GM23338 (cell line): ENCODE results near the gene WTIP. TPM values are rescaled to one million over a fixed set of nuclear protein-coding genes. Genes with fewer than 3 reads are reported as not detected.

Experiments
- ATAC-seq: fragments of 200-7000 bp; cut with Tn5 transposase; 3 replicates; pipeline ENCODE4 v1.9.1; 2020
- DNase-seq: peaks from one replicate; pipeline ENCODE4 v3.0.0-alpha.2; 2015; ENCODE audit warnings: low spot score
- H2AFZ ChIP-seq: fragments of 200-600 bp; sonication (generic); 2 replicates; pipeline ENCODE4 v1.8.0; 2016; ENCODE audit warnings: antibody characterized with exemption, mild to moderate bottlenecking, moderate library complexity
- H3F3A ChIP-seq: fragments of 200-600 bp; sonication (generic); replicated peaks from 2 replicates; pipeline ENCODE4 v1.8.0; 2017; ENCODE audit warnings: antibody characterized with exemption, mixed run types, low read depth
- H3K27ac ChIP-seq: fragments of 200-600 bp; sonication (generic); 2 replicates; pipeline ENCODE4 v1.6.1; 2016; ENCODE audit warnings: low read depth
- H3K27me3 ChIP-seq: fragments of 200-600 bp; sonication (generic); 2 replicates; pipeline ENCODE4 v1.8.0; 2016; ENCODE audit warnings: mild to moderate bottlenecking, mixed run types, moderate library complexity; ENCODE audit not compliant: insufficient read depth
- H3K36me3 ChIP-seq: fragments of 200-600 bp; sonication (generic); 2 replicates; pipeline ENCODE4 v1.8.0; 2016; ENCODE audit warnings: mild to moderate bottlenecking; ENCODE audit not compliant: insufficient read depth
- H3K4me1 ChIP-seq: fragments of 200-600 bp; sonication (generic); 2 replicates; pipeline ENCODE4 v1.8.0; 2016; ENCODE audit warnings: mild to moderate bottlenecking, moderate library complexity; ENCODE audit not compliant: insufficient read depth
- H3K4me2 ChIP-seq: fragments of 200-600 bp; sonication (generic); 2 replicates; pipeline ENCODE4 v1.7.1; 2017; ENCODE audit warnings: mixed run types
- H3K4me3 ChIP-seq: fragments of 200-600 bp; sonication (generic); 2 replicates; pipeline ENCODE4 v1.6.1; 2016; ENCODE audit warnings: mixed run types
- H3K79me2 ChIP-seq: fragments of 200-600 bp; sonication (generic); replicated peaks from 2 replicates; pipeline ENCODE4 v1.8.0; 2017; ENCODE audit warnings: mild to moderate bottlenecking; ENCODE audit not compliant: insufficient read depth
- H3K9me2 ChIP-seq: fragments of 200-600 bp; sonication (generic); 2 replicates; pipeline ENCODE4 v1.8.0; 2017; ENCODE audit not compliant: insufficient read depth
- H4K20me1 ChIP-seq: fragments of 200-600 bp; sonication (generic); replicated peaks from 2 replicates; pipeline ENCODE4 v1.8.0; 2017; ENCODE audit warnings: mild to moderate bottlenecking; ENCODE audit not compliant: insufficient read depth
- H3K27ac Mint-ChIP-seq: 2 replicates; pipeline ENCODE4 v1.8.0; 2020; ENCODE audit warnings: inconsistent platforms, mild to moderate bottlenecking, moderate library complexity, mixed read lengths
- H3K27me3 Mint-ChIP-seq: 3 replicates; pipeline ENCODE4 v1.8.0; 2022; ENCODE audit warnings: low read depth, mild to moderate bottlenecking, moderate library complexity, mixed read lengths, inconsistent platforms; ENCODE audit not compliant: insufficient read depth, poor library complexity
- H3K36me3 Mint-ChIP-seq: 3 replicates; pipeline ENCODE4 v1.8.0; 2021; ENCODE audit warnings: low read depth, mild to moderate bottlenecking, inconsistent platforms, moderate library complexity, mixed read lengths
- H3K4me1 Mint-ChIP-seq: 3 replicates; pipeline ENCODE4 v1.8.0; 2020; ENCODE audit warnings: mild to moderate bottlenecking, inconsistent platforms, mixed read lengths
- H3K4me3 Mint-ChIP-seq: 3 replicates; pipeline ENCODE4 v1.8.0; 2021; ENCODE audit warnings: moderate library complexity, mild to moderate bottlenecking, inconsistent platforms, mixed read lengths
- H3K9me3 Mint-ChIP-seq: 3 replicates; pipeline ENCODE4 v1.8.0; 2020; ENCODE audit warnings: moderate library complexity, mild to moderate bottlenecking, inconsistent platforms, mixed read lengths
- CREB1 ChIP-seq: fragments of 250-450 bp; sonication (Bioruptor Pico); IDR thresholded peaks from 2 replicates; pipeline ENCODE4 v1.5.0; 2020; ENCODE audit warnings: low read depth, mild to moderate bottlenecking, moderate library complexity
- EZH2 ChIP-seq: fragments of 200-600 bp; sonication (generic); IDR thresholded peaks from one replicate; pipeline ENCODE4 v1.8.0; 2017; ENCODE audit warnings: antibody characterized with exemption, mild to moderate bottlenecking, low read depth; ENCODE audit not compliant: unreplicated experiment
- EZH2phosphoT487 ChIP-seq: fragments of 200-600 bp; sonication (generic); IDR thresholded peaks from one replicate; pipeline ENCODE4 v1.8.1; 2018; ENCODE audit warnings: antibody characterized with exemption; ENCODE audit not compliant: unreplicated experiment
- JUNB ChIP-seq: IDR thresholded peaks from one replicate; pipeline ENCODE4 v1.6.1; 2016; ENCODE audit warnings: antibody characterized with exemption; ENCODE audit not compliant: unreplicated experiment
- NANOG ChIP-seq: IDR thresholded peaks from 2 replicates; pipeline ENCODE4 v1.6.1; 2016; ENCODE audit warnings: antibody characterized with exemption, borderline replicate concordance
- POLR2AphosphoS5 ChIP-seq: IDR thresholded peaks from 2 replicates; pipeline ENCODE4 v1.6.1; 2016; ENCODE audit warnings: antibody characterized with exemption, low read depth
- REST ChIP-seq: IDR thresholded peaks from one replicate; pipeline ENCODE4 v1.6.1; 2018; ENCODE audit warnings: antibody characterized with exemption; ENCODE audit not compliant: unreplicated experiment
- STAT1 ChIP-seq: IDR thresholded peaks from one replicate; pipeline ENCODE4 v1.6.1; 2016; ENCODE audit warnings: antibody characterized with exemption; ENCODE audit not compliant: unreplicated experiment
- ZNF114 ChIP-seq: fragments of 250-450 bp; sonication (Bioruptor Pico); IDR thresholded peaks from 2 replicates; pipeline ENCODE4 v1.5.0; 2020; ENCODE audit warnings: mild to moderate bottlenecking, moderate library complexity
- ZNF331 ChIP-seq: fragments of 250-450 bp; sonication (Bioruptor Pico); IDR thresholded peaks from 2 replicates; pipeline ENCODE4 v1.5.0; 2020; ENCODE audit warnings: low read depth, mild to moderate bottlenecking, moderate library complexity
- ZNF462 ChIP-seq: fragments of 250-450 bp; sonication (Bioruptor Pico); IDR thresholded peaks from 2 replicates; pipeline ENCODE4 v1.5.0; 2020; ENCODE audit warnings: mild to moderate bottlenecking, moderate library complexity
- polyA plus RNA-seq: library from polyadenylated mRNA; unstranded; fragments of >200 nt; fragmentation: Nextera tagmentation; extraction: Ambion mirVana; gene quantifications from 2 replicates; pipeline ENCODE4 v1.2.1, GENCODE V29; 2016
- total RNA-seq: library from RNA; depleted of rRNA; stranded (reverse); fragments of >200 nt; shearing (Covaris generic); gene quantifications from 2 replicates; pipeline ENCODE4 v1.2.3, GENCODE V29; 2014
- TF ChIP-seq, protein P1 (sequence below): IDR thresholded peaks from 2 replicates; pipeline ENCODE4 v1.6.1; 2016; ENCODE audit warnings: antibody characterized with exemption
- TF ChIP-seq, protein P2 (sequence below), 2 experiments: fragments of 200-600 bp in 1 of 2; sonication (generic) in 1 of 2; conservative IDR thresholded peaks; 2 replicates each; pipeline versions ENCODE4 v1.5.1 to v1.6.1; 2016 to 2017; ENCODE audit warnings: antibody characterized with exemption in 2 of 2, low read depth in 2 of 2, mild to moderate bottlenecking in 2 of 2, moderate library complexity in 1 of 2

The WTIP gene
- total and polyA plus RNA-seq, 2 experiments from 2014 or later, result 0.47 to 8.9 TPM

- H3K4me1 Mint-ChIP-seq, result peaks cover 13% of the 10 kb centered on the region; the same call in 2 of the 3 replicates
- no peaks in the 10 kb centered on the region for H3K9me3 Mint-ChIP-seq
- H3K27ac Mint-ChIP-seq, result peak overlapping the region; percentile 49
- peaks cover 75% of the 10 kb centered on the region for H3K36me3 ChIP-seq
- no peak overlapping the region for H3K4me2 ChIP-seq
- TF ChIP-seq EZH2phosphoT487 (no peak), ZNF114 (CRISPR knock-in tag) (no peak), NANOG (no peak), ZNF331 (no peak), REST (no peak), JUNB (no peak), POLR2AphosphoS5 (no peak), CREB1 (CRISPR knock-in tag) (no peak), STAT1 (no peak), ZNF462 (no peak), EZH2 (no peak)
- TF ChIP-seq, protein P1, sequence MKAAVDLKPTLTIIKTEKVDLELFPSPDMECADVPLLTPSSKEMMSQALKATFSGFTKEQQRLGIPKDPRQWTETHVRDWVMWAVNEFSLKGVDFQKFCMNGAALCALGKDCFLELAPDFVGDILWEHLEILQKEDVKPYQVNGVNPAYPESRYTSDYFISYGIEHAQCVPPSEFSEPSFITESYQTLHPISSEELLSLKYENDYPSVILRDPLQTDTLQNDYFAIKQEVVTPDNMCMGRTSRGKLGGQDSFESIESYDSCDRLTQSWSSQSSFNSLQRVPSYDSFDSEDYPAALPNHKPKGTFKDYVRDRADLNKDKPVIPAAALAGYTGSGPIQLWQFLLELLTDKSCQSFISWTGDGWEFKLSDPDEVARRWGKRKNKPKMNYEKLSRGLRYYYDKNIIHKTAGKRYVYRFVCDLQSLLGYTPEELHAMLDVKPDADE, result no peak
- TF ChIP-seq, protein P2, sequence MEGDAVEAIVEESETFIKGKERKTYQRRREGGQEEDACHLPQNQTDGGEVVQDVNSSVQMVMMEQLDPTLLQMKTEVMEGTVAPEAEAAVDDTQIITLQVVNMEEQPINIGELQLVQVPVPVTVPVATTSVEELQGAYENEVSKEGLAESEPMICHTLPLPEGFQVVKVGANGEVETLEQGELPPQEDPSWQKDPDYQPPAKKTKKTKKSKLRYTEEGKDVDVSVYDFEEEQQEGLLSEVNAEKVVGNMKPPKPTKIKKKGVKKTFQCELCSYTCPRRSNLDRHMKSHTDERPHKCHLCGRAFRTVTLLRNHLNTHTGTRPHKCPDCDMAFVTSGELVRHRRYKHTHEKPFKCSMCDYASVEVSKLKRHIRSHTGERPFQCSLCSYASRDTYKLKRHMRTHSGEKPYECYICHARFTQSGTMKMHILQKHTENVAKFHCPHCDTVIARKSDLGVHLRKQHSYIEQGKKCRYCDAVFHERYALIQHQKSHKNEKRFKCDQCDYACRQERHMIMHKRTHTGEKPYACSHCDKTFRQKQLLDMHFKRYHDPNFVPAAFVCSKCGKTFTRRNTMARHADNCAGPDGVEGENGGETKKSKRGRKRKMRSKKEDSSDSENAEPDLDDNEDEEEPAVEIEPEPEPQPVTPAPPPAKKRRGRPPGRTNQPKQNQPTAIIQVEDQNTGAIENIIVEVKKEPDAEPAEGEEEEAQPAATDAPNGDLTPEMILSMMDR (conservative IDR thresholded peaks at IDR 0.05; ENCODE audit: low read depth in 2 of 2), result no peak
- H3F3A ChIP-seq, result peaks cover 9% of the 10 kb centered on the region
- no peaks in the 10 kb centered on the region for H3K9me2 ChIP-seq
- no peaks in the 10 kb centered on the region for H3K27me3 ChIP-seq
- no peak overlapping the region for H3K27ac ChIP-seq
- no peak for ATAC-seq
- H3K4me3 Mint-ChIP-seq, result no peak overlapping the region
- no peak overlapping the region for H2AFZ ChIP-seq
- peaks cover 86% of the 10 kb centered on the region for H3K79me2 ChIP-seq
- H3K36me3 Mint-ChIP-seq, result peaks cover 89% of the 10 kb centered on the region
- DNase-seq, result no peak
- peaks cover 53% of the 10 kb centered on the region for H4K20me1 ChIP-seq
- H3K27me3 Mint-ChIP-seq, result no peaks in the 10 kb centered on the region
- no peak overlapping the region for H3K4me3 ChIP-seq
- H3K4me1 ChIP-seq, result no peaks in the 10 kb centered on the region
Measured at GRCh38 chr19:34458677-34459076, 22.9 kb upstream of the WTIP start.
